Right atrium auricular region (tissue), 2 donors: ENCODE measurements around the gene MYO15A. TPM values are rescaled to one million over a fixed set of nuclear protein-coding genes. Genes with fewer than 3 reads are reported as not detected.
A peak's percentile ranks its signal among the peaks of the same experiment; 100 is the strongest.

Experiments used
- DNase-seq: peaks from one replicate; pipeline ENCODE4 v3.0.0-alpha.2; 2019; ENCODE audit warnings: low spot score
- H3K27ac ChIP-seq, 2 donors: fragments of 200-600 bp; sonication (generic); 1 replicate in 1 of 2; 2 replicates in 1 of 2; pipeline ENCODE4 v1.5.1; 2016 to 2019
- H3K27me3 ChIP-seq, 2 donors: fragments of 200-600 bp; sonication (generic); one replicate each; pipeline versions ENCODE4 v1.5.1 to v1.6.0; 2017 to 2019
- H3K36me3 ChIP-seq: fragments of 200-600 bp; sonication (generic); one replicate; pipeline ENCODE4 v1.5.1; 2016
- H3K4me1 ChIP-seq, 2 donors: fragments of 200-600 bp; sonication (generic); one replicate each; pipeline versions ENCODE4 v1.5.1 to v1.6.0; 2017 to 2019
- H3K4me3 ChIP-seq, 2 donors: fragments of 200-600 bp; sonication (generic); 1 replicate in 1 of 2; 2 replicates in 1 of 2; pipeline ENCODE4 v1.5.1; 2017 to 2019; ENCODE audit warnings: mild to moderate bottlenecking in 1 of 2, moderate library complexity in 1 of 2
- H3K9me3 ChIP-seq, 2 donors: fragments of 200-600 bp; sonication (generic); one replicate each; pipeline ENCODE4 v1.5.1; 2019
- total RNA-seq, 2 donors: library from RNA; depleted of rRNA; stranded (reverse); fragments of >200 nt; gene quantifications; one replicate each; pipeline ENCODE4 v1.1.0, GENCODE V29; 2016
- TF ChIP-seq, protein P1 (sequence below), 2 donors: fragments of 200-600 bp; sonication (generic); IDR thresholded peaks; one replicate each; pipeline ENCODE4 v1.5.1; 2019; ENCODE audit warnings: antibody characterized with exemption in 2 of 2

Gene MYO15A
- total RNA-seq, 2 donors from 2014 or later: 0.20 TPM; not detected in 1

DNA sequence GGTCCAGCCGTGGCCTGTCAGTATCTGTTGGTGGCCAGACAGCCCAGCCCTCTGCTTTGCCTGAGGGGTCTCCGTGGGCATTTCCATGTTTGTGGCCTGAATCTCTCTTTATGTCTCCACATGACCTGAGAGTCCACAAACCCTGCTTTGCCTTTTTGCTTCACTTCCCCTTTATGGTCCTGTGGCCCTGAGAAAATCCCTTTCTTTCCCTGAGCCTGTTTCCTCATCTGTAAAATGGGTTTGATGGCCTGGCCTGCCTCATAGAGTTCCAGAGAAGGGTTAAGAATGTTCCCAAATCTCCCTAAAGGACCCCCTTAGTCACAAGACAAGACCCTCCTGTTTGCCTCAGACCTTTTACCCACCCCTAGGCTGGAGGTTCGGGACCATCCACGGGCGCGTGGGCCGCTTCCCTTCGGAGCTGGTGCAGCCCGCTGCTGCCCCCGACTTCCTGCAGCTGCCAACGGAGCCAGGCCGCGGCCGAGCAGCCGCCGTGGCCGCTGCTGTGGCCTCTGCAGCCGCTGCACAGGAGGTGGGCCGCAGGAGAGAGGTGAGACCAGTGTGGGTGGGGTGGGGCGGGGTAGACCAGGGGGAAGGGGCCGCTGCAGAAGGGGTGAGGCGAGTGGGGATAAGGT is 48.9 kb downstream of the MYO15A start:
- DNase-seq: no peak
- Histone ChIP-seq H3K9me3 (no peaks in the 10 kb centered on the region), H3K27ac (peak overlapping the region; percentile 39 to 61), H3K4me3 (peak overlapping the region in 1 of 2 donors; percentile 60), H3K4me1 (peaks cover 0 to 27% of the 10 kb centered on the region in 2 donors), H3K36me3 (no peaks in the 10 kb centered on the region), H3K27me3 (no peaks in the 10 kb centered on the region)
- TF ChIP-seq, protein P1, sequence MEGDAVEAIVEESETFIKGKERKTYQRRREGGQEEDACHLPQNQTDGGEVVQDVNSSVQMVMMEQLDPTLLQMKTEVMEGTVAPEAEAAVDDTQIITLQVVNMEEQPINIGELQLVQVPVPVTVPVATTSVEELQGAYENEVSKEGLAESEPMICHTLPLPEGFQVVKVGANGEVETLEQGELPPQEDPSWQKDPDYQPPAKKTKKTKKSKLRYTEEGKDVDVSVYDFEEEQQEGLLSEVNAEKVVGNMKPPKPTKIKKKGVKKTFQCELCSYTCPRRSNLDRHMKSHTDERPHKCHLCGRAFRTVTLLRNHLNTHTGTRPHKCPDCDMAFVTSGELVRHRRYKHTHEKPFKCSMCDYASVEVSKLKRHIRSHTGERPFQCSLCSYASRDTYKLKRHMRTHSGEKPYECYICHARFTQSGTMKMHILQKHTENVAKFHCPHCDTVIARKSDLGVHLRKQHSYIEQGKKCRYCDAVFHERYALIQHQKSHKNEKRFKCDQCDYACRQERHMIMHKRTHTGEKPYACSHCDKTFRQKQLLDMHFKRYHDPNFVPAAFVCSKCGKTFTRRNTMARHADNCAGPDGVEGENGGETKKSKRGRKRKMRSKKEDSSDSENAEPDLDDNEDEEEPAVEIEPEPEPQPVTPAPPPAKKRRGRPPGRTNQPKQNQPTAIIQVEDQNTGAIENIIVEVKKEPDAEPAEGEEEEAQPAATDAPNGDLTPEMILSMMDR (IDR thresholded peaks at IDR 0.05): no peak

GRCh38 chr17:18158022-18158600 is 49.6 kb downstream of the MYO15A start:
- peak overlapping the region; percentile 51 to 60 for H3K4me3 ChIP-seq
- H3K27ac ChIP-seq: peak overlapping the region; percentile 39 to 61
- TF ChIP-seq, protein P1 (IDR thresholded peaks at IDR 0.05): no peak
- no peaks in the 10 kb centered on the region for H3K36me3 ChIP-seq
- H3K4me1 ChIP-seq: peaks cover 0 to 22% of the 10 kb centered on the region in 2 donors
- DNase-seq: peak; percentile 96
- no peaks in the 10 kb centered on the region for H3K27me3 ChIP-seq
- no peaks in the 10 kb centered on the region for H3K9me3 ChIP-seq

GRCh38 chr17:18159551-18160120 is 51.1 kb downstream of the MYO15A start:
- Histone ChIP-seq H3K4me3 (no peak overlapping the region), H3K27ac (no peak overlapping the region), H3K27me3 (no peaks in the 10 kb centered on the region), H3K36me3 (no peaks in the 10 kb centered on the region), H3K9me3 (no peaks in the 10 kb centered on the region), H3K4me1 (peaks cover 0 to 14% of the 10 kb centered on the region in 2 donors)
- DNase-seq: no peak
- TF ChIP-seq, protein P1 (IDR thresholded peaks at IDR 0.05): no peak

DNA sequence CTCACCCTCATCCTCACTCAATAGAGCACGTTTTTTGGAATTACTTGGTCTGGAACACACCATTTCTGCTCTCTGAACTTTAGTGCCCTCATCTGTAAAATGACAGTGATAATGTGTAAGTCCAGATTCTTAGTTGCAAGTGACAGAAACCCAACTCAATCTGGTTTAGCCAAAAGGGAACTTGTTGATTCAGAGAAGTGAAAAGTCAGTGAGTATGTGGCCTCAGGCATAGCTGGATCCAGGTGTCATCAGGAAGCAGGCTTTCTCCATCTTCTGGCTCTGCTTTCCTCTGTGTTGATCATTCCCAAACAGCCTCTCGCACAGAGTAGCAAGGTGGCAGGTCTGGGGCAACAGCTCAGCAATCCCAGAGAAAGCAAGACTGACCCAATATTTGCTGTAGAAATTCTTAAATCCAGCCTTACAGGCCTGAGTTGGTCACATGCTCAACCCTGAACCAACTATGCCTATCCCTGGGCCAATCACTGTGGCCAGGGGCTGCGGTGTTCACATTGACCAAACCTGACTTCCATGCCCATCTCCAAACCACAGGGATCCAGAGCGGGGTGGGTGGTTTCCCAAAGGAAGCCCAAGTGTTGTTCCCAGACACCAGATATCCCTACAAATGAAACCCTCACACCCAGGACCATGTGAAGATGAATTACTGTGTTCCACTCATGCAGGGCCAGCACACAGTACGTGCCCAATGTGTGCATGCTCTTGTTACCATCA is 51.7 kb downstream of the MYO15A start:
- DNase-seq: no peak
- Histone ChIP-seq H3K36me3 (no peaks in the 10 kb centered on the region), H3K9me3 (no peaks in the 10 kb centered on the region), H3K27me3 (no peaks in the 10 kb centered on the region), H3K4me3 (no peak overlapping the region), H3K4me1 (peaks cover 0 to 14% of the 10 kb centered on the region in 2 donors), H3K27ac (no peak overlapping the region)
- TF ChIP-seq, protein P1 (IDR thresholded peaks at IDR 0.05): no peak

DNA sequence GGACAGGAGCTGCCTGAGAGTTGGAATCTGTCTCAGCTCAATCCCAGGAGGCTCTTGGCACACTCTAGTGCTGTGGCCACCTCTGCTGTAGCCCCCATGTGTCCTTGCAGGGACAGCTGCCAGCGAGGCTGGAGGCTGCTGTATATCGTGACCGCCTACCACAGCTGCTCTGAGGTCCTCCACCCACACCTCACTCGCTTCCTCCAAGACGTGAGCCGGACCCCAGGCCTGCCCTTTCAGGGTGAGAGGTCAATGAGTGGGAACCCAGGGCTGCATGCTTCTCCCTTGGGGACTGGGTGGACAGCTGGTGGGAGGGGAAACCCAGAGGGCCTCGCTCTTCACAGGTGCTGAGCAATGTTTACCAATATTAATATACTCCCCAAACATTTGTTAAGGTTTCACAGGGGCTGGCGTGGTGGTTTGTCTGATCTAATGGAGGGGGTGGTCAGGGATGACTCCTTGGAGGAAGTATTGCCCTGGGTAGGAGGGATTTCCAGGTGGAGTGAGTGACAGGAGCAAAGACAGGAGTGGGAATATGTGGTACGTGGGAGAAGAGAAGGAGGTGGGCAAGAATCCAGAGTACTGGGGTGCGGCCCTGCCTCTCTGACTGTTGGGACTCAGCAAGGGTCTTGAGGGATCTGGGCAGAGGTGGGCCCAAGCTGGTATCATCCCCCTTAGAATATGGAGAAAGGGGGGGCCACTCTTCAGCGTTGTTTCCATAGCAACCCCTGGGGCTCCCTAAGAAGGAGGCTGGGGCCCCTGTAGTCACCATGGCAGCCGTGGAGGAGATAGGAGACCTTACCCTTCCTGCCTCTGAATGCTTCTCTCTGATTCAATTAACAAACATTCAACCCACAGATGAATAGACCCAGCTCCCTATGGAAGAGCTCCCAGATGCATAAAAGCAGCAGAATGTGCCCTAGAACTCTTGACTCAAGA is 52.9 kb downstream of the MYO15A start:
- no peak overlapping the region for H3K4me3 ChIP-seq
- no peak overlapping the region for H3K27ac ChIP-seq
- DNase-seq: no peak
- no peaks in the 10 kb centered on the region for H3K9me3 ChIP-seq
- no peaks in the 10 kb centered on the region for H3K36me3 ChIP-seq
- peaks cover 0 to 14% of the 10 kb centered on the region in 2 donors for H3K4me1 ChIP-seq
- no peaks in the 10 kb centered on the region for H3K27me3 ChIP-seq
- TF ChIP-seq, protein P1 (IDR thresholded peaks at IDR 0.05): no peak
